Adrenal gland (tissue), 5 donors: Measurements from ENCODE around the gene TMX1.

Source experiments
- CTCF ChIP-seq, 6 experiments: fragments of 450-650 bp in 4 of 6; fragments of 200-600 bp in 2 of 6; sonication (generic) in 1 of 6; IDR thresholded peaks; 1 replicate in 5 of 6; 2 replicates in 1 of 6; pipeline versions ENCODE4 v1.5.1 to v1.8.0; 2016 to 2021; ENCODE audit warnings: antibody characterized with exemption in 6 of 6, mild to moderate bottlenecking in 2 of 6, moderate library complexity in 1 of 6
- POLR2A ChIP-seq, 2 donors: fragments of 450-650 bp; IDR thresholded peaks; one replicate each; pipeline ENCODE4 v1.6.1; 2017; ENCODE audit warnings: antibody characterized with exemption in 2 of 2, mild to moderate bottlenecking in 2 of 2, moderate library complexity in 1 of 2
- donor health status: DM: no; HTN: no; CAD: no.

- TF ChIP-seq CTCF (IDR thresholded peaks at IDR 0.05) (no peak), POLR2A (IDR thresholded peaks at IDR 0.05) (no peak)
These were observed 28.9 kb upstream of the TMX1 start for GRCh38 chr14:51211149-51211548.
